GM21619 (cell line): ENCODE data around the gene MAP3K13.
A peak's percentile ranks its signal among the peaks of the same experiment; 100 is the strongest.
"Not testable (repeated sequence)": the region's sequence is repeated elsewhere in the genome, so short reads cannot be mapped to it uniquely, and the experiment has no call there.

Experiments used
- ATAC-seq: cut with Tn5 transposase; IDR thresholded peaks from one replicate; pipeline ENCODE4 v1.9.1; 2021; ENCODE audit not compliant: unreplicated experiment

The MAP3K13 gene

GRCh38 chr3:185387646-185388045, 24.7 kb downstream of the MAP3K13 start:
- no peak for ATAC-seq

- ATAC-seq: no peak
These were observed 30.1 kb downstream of the MAP3K13 start for GRCh38 chr3:185393055-185393454.

- ATAC-seq: no peak
These were observed 34.7 kb downstream of the MAP3K13 start for GRCh38 chr3:185397676-185398075.

- no peak for ATAC-seq
These were observed 37.1 kb downstream of the MAP3K13 start for GRCh38 chr3:185399737-185400667.

- ATAC-seq: no peak
These were observed 37.9 kb downstream of the MAP3K13 start for GRCh38 chr3:185400866-185401265.

GRCh38 chr3:185401319-185401955, 38.5 kb downstream of the MAP3K13 start:
- no peak for ATAC-seq

GRCh38 chr3:185402561-185402960, 39.6 kb downstream of the MAP3K13 start:
- ATAC-seq: no peak

- no peak for ATAC-seq
These were observed 40.1 kb downstream of the MAP3K13 start for GRCh38 chr3:185403002-185403401.

GRCh38 chr3:185405243-185405642, 42.3 kb downstream of the MAP3K13 start:
- ATAC-seq: no peak

- no peak for ATAC-seq
These were observed 42.7 kb downstream of the MAP3K13 start for GRCh38 chr3:185405664-185406063.

GRCh38 chr3:185406121-185406620, 43.2 kb downstream of the MAP3K13 start:
- ATAC-seq: no peak

- no peak for ATAC-seq
These were observed 47.0 kb downstream of the MAP3K13 start for GRCh38 chr3:185409957-185410356.

- ATAC-seq: no peak
These were observed 48.2 kb downstream of the MAP3K13 start for GRCh38 chr3:185411133-185411532.

GRCh38 chr3:185416513-185416912, 53.6 kb downstream of the MAP3K13 start:
- no peak for ATAC-seq

- ATAC-seq: not testable (repeated sequence)
These were observed 55.6 kb downstream of the MAP3K13 start for GRCh38 chr3:185418561-185418977.

GRCh38 chr3:185420762-185421161, 57.8 kb downstream of the MAP3K13 start:
- no peak for ATAC-seq

GRCh38 chr3:185421577-185422232, 58.8 kb downstream of the MAP3K13 start:
- no peak for ATAC-seq

- ATAC-seq: no peak
These were observed 59.7 kb downstream of the MAP3K13 start for GRCh38 chr3:185422677-185423076.

- ATAC-seq: peak; percentile 78
These were observed 60.2 kb downstream of the MAP3K13 start for GRCh38 chr3:185423178-185423577.

- no peak for ATAC-seq
These were observed 61.5 kb downstream of the MAP3K13 start for GRCh38 chr3:185424435-185424834.

GRCh38 chr3:185430375-185430774, 67.4 kb downstream of the MAP3K13 start:
- ATAC-seq: no peak
